Measurements from ENCODE around the gene MUS81. TPM values are rescaled to one million over a fixed set of nuclear protein-coding genes. Genes with fewer than 3 reads are reported as not detected.

Gene MUS81
- total RNA-seq, 1 experiment from 2014 or later: 74.6 TPM

DNA sequence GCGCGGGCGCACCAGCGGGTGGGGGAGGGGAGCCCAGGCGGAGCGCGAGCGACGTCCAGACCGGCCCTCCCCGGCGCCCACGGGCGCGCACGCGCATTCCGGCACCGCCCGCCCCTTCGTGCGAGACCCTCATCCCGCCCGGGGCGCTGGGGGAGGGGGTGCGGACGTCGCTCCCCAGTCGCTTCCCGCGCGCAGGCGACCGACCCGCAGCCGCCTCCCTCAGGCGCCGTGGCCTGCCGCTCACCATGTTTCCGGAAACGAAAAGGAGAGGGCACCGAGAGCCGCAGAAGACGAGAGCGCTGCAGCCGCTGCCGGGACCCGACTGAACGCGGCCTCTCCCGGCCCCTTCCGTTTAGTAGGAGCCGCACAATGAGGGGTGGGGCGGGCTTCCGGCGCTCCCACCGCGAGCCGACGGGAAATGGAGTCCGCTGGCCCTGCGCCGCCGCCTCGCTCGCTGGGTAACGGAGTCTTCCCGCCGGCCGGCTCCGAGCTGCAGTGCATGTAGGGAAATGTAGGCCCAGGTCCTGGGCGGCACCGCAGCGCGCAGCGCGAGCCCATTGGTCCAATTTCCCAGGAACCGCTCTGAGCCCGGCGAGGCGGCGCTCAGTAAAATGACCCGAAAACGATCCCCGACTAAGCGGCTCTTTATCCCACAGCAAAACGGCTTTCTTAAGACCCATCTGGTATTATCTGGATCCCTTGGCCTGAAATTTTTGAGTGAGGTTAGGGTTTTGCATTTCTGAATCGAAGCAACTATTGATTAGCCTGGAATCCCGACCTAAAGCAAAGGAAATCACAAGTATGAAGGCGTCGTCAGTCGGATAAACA lies 2.2 kb upstream of the MUS81 start, which contains the start of gene CFL1:
Gene CFL1, minus strand, starts transcription at position 328 of the 828 bp plus-strand sequence. Its CDS starts 81 bp downstream, at position 247.
- no TSS peak for BruUV-seq (replicated peaks)
- Mint-ChIP-seq H3K36me3 (ENCODE audit: insufficient read depth, unreplicated experiment) (peaks cover 86% of the 10 kb centered on the region), H3K9me3 (ENCODE audit: unreplicated experiment) (no peaks in the 10 kb centered on the region), H3K27ac (ENCODE audit: unreplicated experiment) (peak within 1 kb of the TSS; percentile 95), H3K27me3 (ENCODE audit: insufficient read depth, unreplicated experiment) (no peaks in the 10 kb centered on the region), H3K4me3 (ENCODE audit: unreplicated experiment) (peak within 1 kb of the TSS; percentile 97), H3K4me1 (ENCODE audit: low read depth, unreplicated experiment) (peaks cover 40% of the 10 kb centered on the region)
- Histone ChIP-seq H3K9me3 (no peaks in the 10 kb centered on the region), H3K4me1 (peaks cover 15% of the 10 kb centered on the region), H3K4me3 (ENCODE audit: low read depth, low read length) (peak within 1 kb of the TSS; percentile 95), H3K36me3 (ENCODE audit: control insufficient read depth, insufficient read depth, low read length) (peaks cover 9% of the 10 kb centered on the region; the same call in 1 of the 2 replicates), H3K27me3 (replicated peaks; ENCODE audit: control insufficient read depth, insufficient read depth, low read length) (no peaks in the 10 kb centered on the region)
- intact Hi-C loops (cut with micrococcal nuclease; ENCODE audit: unreplicated experiment): loop anchor here (1.0 to 5.0 kb wide), 3 partner anchors 39 to 206 kb away; partner anchors contain the start of gene KAT5
- TF ChIP-seq, protein P1, sequence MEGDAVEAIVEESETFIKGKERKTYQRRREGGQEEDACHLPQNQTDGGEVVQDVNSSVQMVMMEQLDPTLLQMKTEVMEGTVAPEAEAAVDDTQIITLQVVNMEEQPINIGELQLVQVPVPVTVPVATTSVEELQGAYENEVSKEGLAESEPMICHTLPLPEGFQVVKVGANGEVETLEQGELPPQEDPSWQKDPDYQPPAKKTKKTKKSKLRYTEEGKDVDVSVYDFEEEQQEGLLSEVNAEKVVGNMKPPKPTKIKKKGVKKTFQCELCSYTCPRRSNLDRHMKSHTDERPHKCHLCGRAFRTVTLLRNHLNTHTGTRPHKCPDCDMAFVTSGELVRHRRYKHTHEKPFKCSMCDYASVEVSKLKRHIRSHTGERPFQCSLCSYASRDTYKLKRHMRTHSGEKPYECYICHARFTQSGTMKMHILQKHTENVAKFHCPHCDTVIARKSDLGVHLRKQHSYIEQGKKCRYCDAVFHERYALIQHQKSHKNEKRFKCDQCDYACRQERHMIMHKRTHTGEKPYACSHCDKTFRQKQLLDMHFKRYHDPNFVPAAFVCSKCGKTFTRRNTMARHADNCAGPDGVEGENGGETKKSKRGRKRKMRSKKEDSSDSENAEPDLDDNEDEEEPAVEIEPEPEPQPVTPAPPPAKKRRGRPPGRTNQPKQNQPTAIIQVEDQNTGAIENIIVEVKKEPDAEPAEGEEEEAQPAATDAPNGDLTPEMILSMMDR (IDR thresholded peaks at IDR 0.05; ENCODE audit: insufficient read depth in 1 of 2, low read depth in 1 of 2, low read length in 1 of 2, severe bottlenecking in 1 of 2, unreplicated experiment in 1 of 2): no peak
- ChIA-PET POLR2A (interaction anchor here (0.6 to 3.0 kb wide), 15 partner anchors 8 to 271 kb away, joined by 3 to 43 read pairs (median 4); partner anchors contain the start of genes CCDC85B, FIBP, KAT5 and RNASEH2C), CTCF (interaction anchor here (0.8 to 7.7 kb wide), 5 partner anchors 30 to 146 kb away, joined by 3 to 241 read pairs (median 7); partner anchors contain the start of genes AP5B1, CCDC85B, FIBP and KAT5)
- DNase-seq: peak; percentile 98 to 99

DNA sequence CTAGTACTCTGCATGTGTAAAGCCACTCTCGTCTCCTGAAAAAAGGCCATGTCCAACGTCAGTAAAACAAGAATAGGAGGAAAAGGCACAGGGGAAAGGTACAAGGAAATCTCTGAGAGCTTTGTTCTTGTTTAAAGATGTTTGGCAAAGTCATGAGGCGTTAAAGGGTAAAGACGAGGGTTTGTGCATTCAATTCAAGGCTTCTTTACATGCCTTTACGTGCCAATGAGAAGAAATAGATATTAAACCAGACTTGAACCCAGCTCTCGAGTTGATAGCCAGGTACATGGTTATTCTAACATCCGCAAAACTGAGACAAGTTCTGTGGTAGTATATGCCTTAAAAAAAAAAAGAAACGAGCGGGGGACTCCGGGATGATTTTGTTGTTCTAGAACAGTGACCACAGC lies 1.5 kb upstream of the MUS81 start:
- H3K4me3 ChIP-seq (ENCODE audit: low read depth, low read length): peak overlapping the region; percentile 87
- Mint-ChIP-seq H3K36me3 (ENCODE audit: insufficient read depth, unreplicated experiment) (peaks cover 81% of the 10 kb centered on the region), H3K9me3 (ENCODE audit: unreplicated experiment) (no peaks in the 10 kb centered on the region), H3K4me1 (ENCODE audit: low read depth, unreplicated experiment) (peaks cover 36% of the 10 kb centered on the region), H3K4me3 (ENCODE audit: unreplicated experiment) (peak overlapping the region; percentile 97), H3K27me3 (ENCODE audit: insufficient read depth, unreplicated experiment) (no peaks in the 10 kb centered on the region), H3K27ac (ENCODE audit: unreplicated experiment) (peak overlapping the region; percentile 95)
- no peaks in the 10 kb centered on the region for H3K9me3 ChIP-seq
- peaks cover 15% of the 10 kb centered on the region for H3K4me1 ChIP-seq
- H3K36me3 ChIP-seq (ENCODE audit: control insufficient read depth, insufficient read depth, low read length): peaks cover 6% of the 10 kb centered on the region; the same call in 1 of the 2 replicates
- TF ChIP-seq, protein P1 (IDR thresholded peaks at IDR 0.05; ENCODE audit: insufficient read depth in 1 of 2, low read depth in 1 of 2, low read length in 1 of 2, severe bottlenecking in 1 of 2, unreplicated experiment in 1 of 2): no peak
- BruUV-seq (replicated peaks): no TSS peak
- no peak for DNase-seq
- ChIA-PET CTCF (interaction anchor here (0.8 to 7.7 kb wide), 7 partner anchors 12 to 147 kb away, joined by 3 to 241 read pairs (median 11); partner anchors contain the start of genes AP5B1, CCDC85B, FIBP and KAT5), POLR2A (interaction anchor here (0.5 to 3.0 kb wide), 23 partner anchors 7 to 196 kb away, joined by 3 to 43 read pairs (median 6); partner anchors contain the start of genes CCDC85B, FIBP, KAT5 and RELA)
- no peaks in the 10 kb centered on the region for H3K27me3 ChIP-seq (replicated peaks; ENCODE audit: control insufficient read depth, insufficient read depth, low read length)
- intact Hi-C loops (cut with micrococcal nuclease; ENCODE audit: unreplicated experiment): loop anchor here (1.0 to 5.0 kb wide), 3 partner anchors 40 to 206 kb away; partner anchors contain the start of gene KAT5
